Colonic mucosa (tissue), 4 donors: ENCODE results near the gene CST2. TPM values are rescaled to one million over a fixed set of nuclear protein-coding genes. Genes with fewer than 3 reads are reported as not detected.
"Not testable (repeated sequence)": the region's sequence is repeated elsewhere in the genome, so short reads cannot be mapped to it uniquely, and the experiment has no call there.

ENCODE experiments used
- DNase-seq: peaks from one replicate; pipeline ENCODE4 v3.0.0-alpha.2; 2020
- H3K27ac ChIP-seq: fragments of 200-600 bp; one replicate; pipeline ENCODE4 v1.8.0; 2021
- H3K27me3 ChIP-seq: fragments of 200-600 bp; one replicate; pipeline ENCODE4 v1.8.0; 2021
- H3K36me3 ChIP-seq: fragments of 200-600 bp; one replicate; pipeline ENCODE4 v1.8.0; 2021
- H3K4me1 ChIP-seq: fragments of 200-600 bp; one replicate; pipeline ENCODE4 v1.8.0; 2021; ENCODE audit warnings: mild to moderate bottlenecking
- H3K4me3 ChIP-seq: fragments of 200-600 bp; one replicate; pipeline ENCODE4 v1.8.0; 2021
- H3K9ac ChIP-seq, 2 donors: one replicate each; pipeline ENCODE4 v1.7.0; 2013; ENCODE audit warnings: control low read depth in 2 of 2, low read depth in 2 of 2, low read length in 2 of 2
- H3K9me3 ChIP-seq: fragments of 200-600 bp; one replicate; pipeline ENCODE4 v1.8.0; 2021
- CTCF ChIP-seq: fragments of 200-600 bp; IDR thresholded peaks from one replicate; pipeline ENCODE4 v1.8.0; 2022; ENCODE audit warnings: antibody characterized with exemption, mild to moderate bottlenecking
- intact Hi-C: fragments of 100-400 bp; cut with DNase I; formaldehyde crosslinking; loops from one replicate; pipeline ENCODE4 v1.14.1; 2022
- total RNA-seq, 2 donors: library from RNA; stranded (reverse); fragmentation: NEBNext Ultra II Directional in 1 of 2; extraction: Animal tissue kit (Norgen Biotek cat#: 25700) in 1 of 2; gene quantifications; one replicate each; pipeline ENCODE4 v1.2.1, GENCODE V29; 2021
- donor health status: healthy.
- donor health status: DM: no; HTN: no; CAD: no.
- donor health status: DM: no; HTN: no; CAD: no.

The CST2 gene
- total RNA-seq, 2 donors from 2014 or later, result not detected

- H3K4me3 ChIP-seq, H3K27me3 ChIP-seq, H3K4me1 ChIP-seq, H3K27ac ChIP-seq, intact Hi-C loops, H3K36me3 ChIP-seq, H3K9me3 ChIP-seq, H3K9ac ChIP-seq: not testable (repeated sequence)
- TF ChIP-seq CTCF, result peak; percentile 49
- DNase-seq, result peak; percentile 35
These were observed 27.2 kb downstream of the CST2 start for GRCh38 chr20:23799216-23799847.

GRCh38 chr20:23795526-23795925 is 31.0 kb downstream of the CST2 start:
- Histone ChIP-seq H3K27me3 (no peaks in the 10 kb centered on the region), H3K9me3 (no peaks in the 10 kb centered on the region), H3K9ac (no peak overlapping the region), H3K27ac (no peak overlapping the region), H3K4me1 (no peaks in the 10 kb centered on the region), H3K4me3 (no peak overlapping the region), H3K36me3 (no peaks in the 10 kb centered on the region)
- intact Hi-C loops, result no loop called here
- TF ChIP-seq CTCF, result no peak
- DNase-seq, result no peak

GRCh38 chr20:23794841-23795240 is 31.7 kb downstream of the CST2 start:
- TF ChIP-seq CTCF, result no peak
- no peak overlapping the region for H3K4me3 ChIP-seq
- no peaks in the 10 kb centered on the region for H3K36me3 ChIP-seq
- intact Hi-C loops, result no loop called here
- H3K9me3 ChIP-seq, result no peaks in the 10 kb centered on the region
- no peaks in the 10 kb centered on the region for H3K4me1 ChIP-seq
- no peak overlapping the region for H3K27ac ChIP-seq
- no peaks in the 10 kb centered on the region for H3K27me3 ChIP-seq
- no peak for DNase-seq
- H3K9ac ChIP-seq, result no peak overlapping the region

- no peak overlapping the region for H3K27ac ChIP-seq
- intact Hi-C loops, result no loop called here
- DNase-seq, result no peak
These were observed 32.5 kb downstream of the CST2 start for GRCh38 chr20:23794065-23794464.

GRCh38 chr20:23783447-23783846 is 43.1 kb downstream of the CST2 start:
- no peaks in the 10 kb centered on the region for H3K4me1 ChIP-seq
- no peak overlapping the region for H3K9ac ChIP-seq
- no peak for TF ChIP-seq CTCF
- intact Hi-C loops, result no loop called here
- H3K4me3 ChIP-seq, result no peak overlapping the region
- no peak for DNase-seq
- H3K27me3 ChIP-seq, result no peaks in the 10 kb centered on the region
- H3K36me3 ChIP-seq, result no peaks in the 10 kb centered on the region
- no peaks in the 10 kb centered on the region for H3K9me3 ChIP-seq
- no peak overlapping the region for H3K27ac ChIP-seq

More at GRCh38 chr20:23794065-23794464, 32.5 kb downstream of the CST2 start:
- Histone ChIP-seq H3K9me3 (no peaks in the 10 kb centered on the region), H3K4me1 (no peaks in the 10 kb centered on the region), H3K4me3 (no peak overlapping the region), H3K36me3 (no peaks in the 10 kb centered on the region), H3K9ac (no peak overlapping the region), H3K27me3 (no peaks in the 10 kb centered on the region)
- no peak for TF ChIP-seq CTCF
